Vein endothelial cell (primary cell): ENCODE data around the gene LRP2. TPM values are rescaled to one million over a fixed set of nuclear protein-coding genes. Genes with fewer than 3 reads are reported as not detected.

Experiments
- total RNA-seq: library from RNA; depleted of rRNA; stranded (reverse); fragments of >200 nt; gene quantifications from 2 replicates; pipeline ENCODE4 v1.2.3, GENCODE V29; 2012

LRP2 gene
- not detected in 2 replicates for total RNA-seq

DNA sequence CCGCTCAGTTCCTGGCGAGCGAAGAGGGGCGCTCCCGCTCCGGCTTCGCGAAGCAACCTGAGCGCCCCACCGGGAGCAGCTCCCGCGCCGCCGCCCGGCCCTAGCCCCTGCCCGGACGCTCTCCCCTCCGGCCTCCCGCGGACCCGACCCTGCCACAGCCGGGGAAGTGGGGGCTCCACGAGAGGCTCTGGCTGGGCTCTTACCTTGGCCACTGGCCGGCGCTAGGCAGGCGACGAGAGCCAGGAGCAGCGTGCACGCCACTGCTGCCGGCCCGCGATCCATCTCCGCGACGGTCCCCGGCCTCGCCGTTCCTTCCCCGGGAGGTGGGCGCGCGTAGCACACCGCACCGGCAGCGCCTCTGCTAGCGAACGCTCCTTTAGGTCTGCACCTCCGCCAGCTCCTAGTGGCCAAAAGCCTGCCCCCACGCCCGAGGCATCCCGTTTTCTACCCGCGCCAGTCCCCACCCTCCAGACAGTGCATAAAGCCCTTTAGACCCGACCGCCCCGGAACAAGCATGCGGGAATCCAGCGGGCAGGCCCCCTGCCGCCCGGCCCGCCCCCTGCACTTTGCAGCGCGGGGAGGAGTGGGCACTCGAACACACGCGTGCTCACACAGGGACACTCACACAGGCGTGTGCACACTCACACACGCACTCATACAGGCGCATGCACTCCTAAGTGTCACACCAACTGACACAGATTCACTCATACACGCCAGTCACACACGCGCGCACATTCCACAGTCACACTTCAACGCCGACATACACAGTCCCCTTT is at the start of gene LRP2:
TSS of gene LRP2 (minus strand) at position 417 of the 776 bp plus-strand sequence. CDS start at position 282, 135 bp downstream.

Other genes starting within 250 kb of the LRP2 start
- 2.6 and 3.8 TPM in 2 replicates for gene BBS5, start 117.0 kb upstream of the LRP2 start, total RNA-seq
- 0.19 TPM in 1 of 2 replicates, not detected in the other for gene KLHL41, start 147.2 kb upstream of the LRP2 start, total RNA-seq
- 15.7 and 15.9 TPM in 2 replicates for gene FASTKD1, start 211.3 kb upstream of the LRP2 start, total RNA-seq
- gene PPIG, start 221.8 kb upstream of the LRP2 start, total RNA-seq = 17.3 and 28.4 TPM in 2 replicates